Ectodermal cell (in vitro differentiated cells): ENCODE results near the gene TCL1A.

Source experiments
- H3K27ac ChIP-seq: 2 replicates; pipeline ENCODE4 v1.7.0; 2013; ENCODE audit warnings: mild to moderate bottlenecking, low read depth, low read length; ENCODE audit not compliant: insufficient read depth, poor library complexity, severe bottlenecking
- H3K27me3 ChIP-seq: 2 replicates; pipeline ENCODE4 v1.7.0; 2013; ENCODE audit warnings: mild to moderate bottlenecking, low read length; ENCODE audit not compliant: insufficient read depth, control insufficient read depth, poor library complexity, severe bottlenecking
- H3K36me3 ChIP-seq: one replicate; pipeline ENCODE4 v1.7.0; 2013; ENCODE audit warnings: low read length; ENCODE audit not compliant: control insufficient read depth, insufficient read depth
- H3K4me1 ChIP-seq: one replicate; pipeline ENCODE4 v1.7.0; 2013; ENCODE audit warnings: low read length; ENCODE audit not compliant: control insufficient read depth, insufficient read depth
- H3K4me3 ChIP-seq: 2 replicates; pipeline ENCODE4 v1.7.0; 2013; ENCODE audit warnings: low read depth, low read length, control low read depth; ENCODE audit not compliant: insufficient read depth
- H3K9me3 ChIP-seq: 2 replicates; pipeline ENCODE4 v1.7.0; 2013; ENCODE audit warnings: mild to moderate bottlenecking, low read length, moderate library complexity; ENCODE audit not compliant: control insufficient read depth
- WGBS, 2 experiments: methylation state at CpG; one replicate each; pipeline ENCODE4 v1.1.7; 2013; ENCODE audit warnings: missing lambda C conversion rate in 2 of 2; 5-methylcytosine and 5-hydroxymethylcytosine counted together

The TCL1A gene

DNA sequence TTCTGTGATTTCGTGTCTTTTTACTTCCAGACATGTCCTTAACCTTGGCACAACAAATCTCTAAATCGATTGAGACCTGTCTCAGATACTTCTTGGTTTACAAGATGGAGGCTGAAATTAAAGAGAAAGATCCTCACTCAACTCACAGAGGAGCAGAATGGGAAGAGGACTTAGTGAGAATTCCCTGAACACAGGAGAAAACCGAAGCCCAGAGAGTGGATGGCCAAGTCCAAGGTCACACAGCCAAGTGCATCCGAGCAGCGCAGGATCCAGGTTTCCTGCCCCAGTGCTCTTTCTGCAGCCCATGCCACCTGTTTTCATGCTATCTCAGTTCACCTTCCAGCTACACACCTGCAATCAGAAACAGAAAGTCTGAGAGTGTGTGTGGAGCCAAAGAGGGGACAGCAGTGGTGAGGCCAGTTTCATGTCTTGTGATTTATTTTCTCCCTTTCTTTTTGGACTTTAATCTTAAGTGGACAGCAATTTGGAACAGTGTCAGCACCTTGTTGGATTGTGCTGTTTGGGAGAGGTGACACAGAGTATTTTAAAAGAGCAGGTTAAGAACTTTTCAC lies 50.6 kb downstream of the TCL1A start:
- H3K36me3 ChIP-seq, result no peaks in the 10 kb centered on the region
- H3K4me3 ChIP-seq, result no peak overlapping the region
- 92% methylated on average over 5 of the region's 5 CpGs for WGBS, 2 experiments
- H3K27ac ChIP-seq, result no peak overlapping the region
- peaks cover 8% of the 10 kb centered on the region for H3K4me1 ChIP-seq
- no peaks in the 10 kb centered on the region for H3K27me3 ChIP-seq
- no peaks in the 10 kb centered on the region for H3K9me3 ChIP-seq

DNA sequence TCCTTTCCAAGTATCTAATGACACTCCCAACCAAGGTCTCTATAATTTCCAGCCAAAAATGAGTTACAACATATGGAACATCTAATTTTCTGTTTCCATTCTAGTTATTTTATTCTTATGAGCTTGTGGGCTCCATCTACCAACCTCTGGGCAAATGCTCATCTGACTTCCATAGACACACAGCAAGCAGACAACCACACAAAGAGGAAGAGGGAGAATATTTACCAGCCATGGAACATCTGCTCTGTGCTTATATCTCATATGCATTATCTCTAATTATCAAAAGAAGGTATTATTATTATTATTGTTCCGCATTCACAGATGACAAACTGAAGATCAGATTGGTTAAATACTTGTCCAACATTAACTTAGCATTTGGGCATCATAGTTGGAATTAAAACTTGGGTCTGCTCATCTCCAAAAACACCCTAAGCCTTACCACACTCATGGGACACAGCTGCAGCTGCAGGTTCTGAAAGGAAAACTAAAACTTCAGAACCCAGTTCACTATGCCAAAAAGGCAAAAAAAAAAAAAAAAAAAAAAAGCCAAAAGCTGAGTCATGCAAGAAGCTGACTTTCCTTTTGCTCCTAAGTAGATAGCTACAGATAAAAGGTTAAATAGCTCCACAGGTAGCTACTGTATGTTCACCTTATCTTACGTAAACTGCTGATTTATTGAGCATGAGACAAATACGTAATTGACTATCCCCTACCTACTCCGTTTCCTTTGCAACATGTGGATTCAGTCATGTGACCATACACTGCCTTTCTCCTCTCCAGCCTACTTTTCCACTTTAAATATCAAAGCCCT lies 51.3 kb downstream of the TCL1A start:
- peaks cover 8% of the 10 kb centered on the region for H3K4me1 ChIP-seq
- no peaks in the 10 kb centered on the region for H3K27me3 ChIP-seq
- no peaks in the 10 kb centered on the region for H3K36me3 ChIP-seq
- H3K4me3 ChIP-seq, result no peak overlapping the region
- no peak overlapping the region for H3K27ac ChIP-seq
- no peaks in the 10 kb centered on the region for H3K9me3 ChIP-seq
- WGBS, 2 experiments, result 68 to 84% methylated on average over 3 to 4 of the region's 4 CpGs

DNA sequence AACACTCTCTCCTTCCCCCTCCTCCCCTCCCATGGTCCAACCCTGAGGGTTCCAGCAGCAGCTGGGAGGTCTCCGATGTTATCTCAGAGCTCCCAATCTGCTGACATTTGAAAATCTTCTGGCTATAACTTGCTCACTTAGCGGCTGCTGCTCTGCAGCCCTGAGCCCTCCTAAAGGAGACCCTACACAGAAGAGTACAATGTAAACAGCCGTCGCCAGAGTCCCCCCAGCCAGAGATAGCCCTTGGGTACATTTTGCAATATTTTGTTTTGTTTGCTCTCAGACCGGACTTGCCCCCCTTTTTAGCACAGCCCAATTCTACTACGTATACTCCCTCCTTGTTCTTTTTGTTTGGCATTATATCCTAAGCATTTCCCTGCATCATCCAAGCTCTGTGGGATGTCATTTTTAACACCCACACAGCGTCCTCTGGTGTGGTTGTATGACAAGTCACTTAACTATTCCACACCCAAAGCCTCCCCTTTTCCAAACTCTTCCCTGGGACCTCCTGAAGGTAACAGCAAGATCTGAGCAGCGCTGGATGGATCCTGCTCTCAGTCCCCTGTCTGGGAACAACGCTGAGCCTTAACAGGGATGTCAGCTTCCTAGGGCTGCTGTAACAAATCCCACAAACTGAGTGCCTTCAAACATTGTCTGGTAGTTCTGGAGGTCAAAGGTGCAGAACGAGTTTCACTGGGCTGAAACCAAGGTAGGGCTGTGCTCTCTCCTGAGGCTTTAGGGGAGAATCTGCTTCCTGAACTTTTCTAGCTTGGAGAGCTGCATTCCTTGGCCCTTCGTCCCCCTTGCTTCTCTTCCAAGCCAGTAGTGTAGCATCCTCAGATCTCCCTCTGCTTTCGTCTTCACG lies 53.0 kb downstream of the TCL1A start:
- H3K27me3 ChIP-seq, result no peaks in the 10 kb centered on the region
- H3K9me3 ChIP-seq, result no peaks in the 10 kb centered on the region
- H3K27ac ChIP-seq, result no peak overlapping the region
- no peaks in the 10 kb centered on the region for H3K36me3 ChIP-seq
- no peak overlapping the region for H3K4me3 ChIP-seq
- 81 to 84% methylated on average over 13 of the region's 13 CpGs for WGBS, 2 experiments
- no peaks in the 10 kb centered on the region for H3K4me1 ChIP-seq

DNA sequence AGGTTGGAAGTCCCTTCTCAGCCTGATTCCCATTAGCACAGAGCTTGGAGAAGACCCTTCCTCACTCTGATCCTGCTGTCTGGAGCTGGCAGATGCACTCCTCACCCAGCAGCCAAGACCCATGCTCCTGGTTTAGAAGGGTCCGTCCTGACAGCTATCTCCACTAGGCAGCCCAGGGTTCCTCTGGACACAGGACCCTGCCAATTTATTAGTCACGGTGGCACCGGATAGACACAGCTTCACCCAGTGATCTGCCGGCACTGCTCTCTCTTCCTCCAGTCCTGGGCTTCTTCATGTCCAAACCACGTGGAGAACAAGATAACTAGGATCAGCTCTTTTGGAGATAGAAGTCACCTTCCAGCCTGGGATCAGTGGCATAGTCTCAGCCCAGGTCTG lies 53.9 kb downstream of the TCL1A start:
- no peaks in the 10 kb centered on the region for H3K9me3 ChIP-seq
- H3K4me3 ChIP-seq, result no peak overlapping the region
- H3K27ac ChIP-seq, result no peak overlapping the region
- no peaks in the 10 kb centered on the region for H3K36me3 ChIP-seq
- 94 to 95% methylated on average over 5 of the region's 5 CpGs for WGBS, 2 experiments
- H3K4me1 ChIP-seq, result no peaks in the 10 kb centered on the region
- no peaks in the 10 kb centered on the region for H3K27me3 ChIP-seq
